Gastroesophageal sphincter (tissue), 3 donors: Measurements from ENCODE around the gene CKAP2.
"Not testable (repeated sequence)": the region's sequence is repeated elsewhere in the genome, so short reads cannot be mapped to it uniquely, and the experiment has no call there.

ENCODE experiments used
- POLR2A ChIP-seq, 2 donors: fragments of 450-650 bp; IDR thresholded peaks; one replicate each; pipeline ENCODE4 v1.6.1; 2017; ENCODE audit warnings: antibody characterized with exemption in 2 of 2, mild to moderate bottlenecking in 2 of 2, moderate library complexity in 1 of 2
- TF ChIP-seq, protein P1 (sequence below), 4 experiments: fragments of 200-600 bp in 2 of 4; fragments of 450-650 bp in 2 of 4; sonication (generic) in 1 of 4; IDR thresholded peaks; one replicate each; pipeline ENCODE4 v1.5.1; 2017 to 2019; ENCODE audit warnings: antibody characterized with exemption in 4 of 4, mild to moderate bottlenecking in 2 of 4, moderate library complexity in 2 of 4

DNA sequence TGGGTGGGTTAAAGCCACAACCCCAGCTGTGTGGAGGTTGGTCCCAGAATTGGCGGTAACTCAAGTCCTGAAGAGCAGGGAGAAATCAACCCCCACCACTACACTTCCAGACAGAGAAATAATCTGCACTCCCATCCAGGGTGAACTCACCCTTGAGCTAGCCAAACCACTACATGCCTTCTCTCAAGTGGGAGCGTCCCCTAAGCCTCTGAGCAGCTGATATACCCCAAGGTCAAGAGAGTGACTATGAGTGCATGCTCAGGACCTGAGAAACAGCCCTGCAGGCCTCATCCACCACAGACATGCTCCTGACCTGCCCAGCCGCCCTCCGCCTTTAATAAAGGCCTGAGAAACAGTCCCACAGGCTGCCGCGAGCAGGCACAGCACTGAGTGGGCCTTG lies 54.3 kb downstream of the CKAP2 start:
- TF ChIP-seq, protein P1, sequence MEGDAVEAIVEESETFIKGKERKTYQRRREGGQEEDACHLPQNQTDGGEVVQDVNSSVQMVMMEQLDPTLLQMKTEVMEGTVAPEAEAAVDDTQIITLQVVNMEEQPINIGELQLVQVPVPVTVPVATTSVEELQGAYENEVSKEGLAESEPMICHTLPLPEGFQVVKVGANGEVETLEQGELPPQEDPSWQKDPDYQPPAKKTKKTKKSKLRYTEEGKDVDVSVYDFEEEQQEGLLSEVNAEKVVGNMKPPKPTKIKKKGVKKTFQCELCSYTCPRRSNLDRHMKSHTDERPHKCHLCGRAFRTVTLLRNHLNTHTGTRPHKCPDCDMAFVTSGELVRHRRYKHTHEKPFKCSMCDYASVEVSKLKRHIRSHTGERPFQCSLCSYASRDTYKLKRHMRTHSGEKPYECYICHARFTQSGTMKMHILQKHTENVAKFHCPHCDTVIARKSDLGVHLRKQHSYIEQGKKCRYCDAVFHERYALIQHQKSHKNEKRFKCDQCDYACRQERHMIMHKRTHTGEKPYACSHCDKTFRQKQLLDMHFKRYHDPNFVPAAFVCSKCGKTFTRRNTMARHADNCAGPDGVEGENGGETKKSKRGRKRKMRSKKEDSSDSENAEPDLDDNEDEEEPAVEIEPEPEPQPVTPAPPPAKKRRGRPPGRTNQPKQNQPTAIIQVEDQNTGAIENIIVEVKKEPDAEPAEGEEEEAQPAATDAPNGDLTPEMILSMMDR (IDR thresholded peaks at IDR 0.05): not testable (repeated sequence)
- not testable (repeated sequence) for TF ChIP-seq POLR2A (IDR thresholded peaks at IDR 0.05)
